GM12878 (cell line): ENCODE results near the gene MAP3K5. TPM values are rescaled to one million over a fixed set of nuclear protein-coding genes. Genes with fewer than 3 reads are reported as not detected.

Experiments
- ATAC-seq: fragments of 200-7000 bp; cut with Tn5 transposase; 3 replicates; pipeline ENCODE4 v1.9.1; 2020; ENCODE audit warnings: mild to moderate bottlenecking, moderate library complexity
- BruUV-seq: library from RNA; stranded (reverse); fragments of 400-500 nt; replicated peaks from 2 replicates; lab custom pipeline; 2021; lab: Mats Ljungman, UMichigan
- CTCF ChIA-PET: fragments of 300-600 bp; sonication (Branson Sonifier 250); formaldehyde crosslinking; extraction: SDS; loops from one replicate; lab custom pipeline; 2021; ENCODE audit warnings: inconsistent platforms; lab: Yijun Ruan, JAX
- POLR2A ChIA-PET: fragments of 350-600 bp; formaldehyde crosslinking; extraction: SDS; loops from one replicate; lab custom pipeline; 2021; ENCODE audit warnings: inconsistent platforms; lab: Charles Lee
- RAD21 ChIA-PET: fragments of 300-600 bp; sonication (Branson Sonifier 250); formaldehyde crosslinking; loops from one replicate; lab custom pipeline; 2023; ENCODE audit warnings: antibody characterized with exemption; ENCODE audit not compliant: unreplicated experiment; lab: Charles Lee
- SMC1A ChIA-PET: fragments of 300-600 bp; sonication (Branson Sonifier 250); formaldehyde crosslinking; loops from one replicate; lab custom pipeline; 2023; ENCODE audit not compliant: unreplicated experiment, uncharacterized antibody; lab: Charles Lee
- DNase-seq: peaks from one replicate; pipeline ENCODE4 v3.0.0-alpha.2; 2011; ENCODE audit warnings: low read depth, low spot score
- FAIRE-seq: peaks from 3 replicates; lab custom pipeline; 2011; peaks lifted over from hg19 to GRCh38; lab: Jason Lieb, UNC
- H2AFZ ChIP-seq: 2 replicates; pipeline ENCODE4 v1.6.0; 2011; ENCODE audit warnings: low read depth, low read length, control low read depth; ENCODE audit not compliant: control insufficient read depth
- H3K27ac ChIP-seq: 2 replicates; pipeline ENCODE4 v1.5.1; 2011; ENCODE audit warnings: control low read depth; ENCODE audit not compliant: control insufficient read depth, insufficient read depth
- H3K27me3 ChIP-seq, 2 experiments: replicated peaks in 1 of 2; 2 replicates each; pipeline versions ENCODE4 v1.6.0 to v1.6.1; 2011; ENCODE audit warnings: low read length in 1 of 2; ENCODE audit not compliant: control insufficient read depth in 2 of 2, insufficient read depth in 2 of 2
- H3K36me3 ChIP-seq, 2 experiments: 2 replicates each; pipeline ENCODE4 v1.5.1; 2011; ENCODE audit warnings: low read length in 1 of 2; ENCODE audit not compliant: control insufficient read depth in 2 of 2, insufficient read depth in 2 of 2
- H3K4me1 ChIP-seq: 2 replicates; pipeline ENCODE4 v1.6.1; 2011; ENCODE audit warnings: mild to moderate bottlenecking, low read length, moderate library complexity, mixed read lengths; ENCODE audit not compliant: control insufficient read depth, insufficient read depth
- H3K4me2 ChIP-seq: 2 replicates; pipeline ENCODE4 v1.6.0; 2011; ENCODE audit warnings: control low read depth; ENCODE audit not compliant: control insufficient read depth, insufficient read depth
- H3K4me3 ChIP-seq: fragments of 200-600 bp; sonication (generic); 2 replicates; pipeline ENCODE4 v1.5.1; 2016
- H3K79me2 ChIP-seq: 2 replicates; pipeline ENCODE4 v1.6.0; 2011; ENCODE audit warnings: low read length; ENCODE audit not compliant: control insufficient read depth, insufficient read depth
- H3K9ac ChIP-seq: 2 replicates; pipeline ENCODE4 v1.8.0; 2011; ENCODE audit warnings: low read length, control low read depth, mixed read lengths; ENCODE audit not compliant: control insufficient read depth, insufficient read depth
- H3K9me3 ChIP-seq: replicated peaks from 3 replicates; pipeline ENCODE4 v1.5.1; 2011; ENCODE audit warnings: mild to moderate bottlenecking, low read length; ENCODE audit not compliant: control insufficient read depth, insufficient read depth
- H4K20me1 ChIP-seq: 2 replicates; pipeline ENCODE4 v1.6.0; 2011; ENCODE audit not compliant: control insufficient read depth, insufficient read depth
- HDAC2 ChIP-seq: fragments of 200-600 bp; sonication (generic); IDR thresholded peaks from 2 replicates; pipeline ENCODE4 v1.6.1; 2017
- MAX ChIP-seq: IDR thresholded peaks from 2 replicates; pipeline ENCODE4 v1.6.1; 2012; ENCODE audit warnings: low read depth, low read length, improper control_type of control experiment
- MEF2B ChIP-seq: fragments of 450-650 bp; IDR thresholded peaks from 2 replicates; pipeline ENCODE4 v1.6.1; 2018; ENCODE audit warnings: mild to moderate bottlenecking, moderate library complexity; ENCODE audit not compliant: partially characterized antibody, poor library complexity, severe bottlenecking
- MLLT1 ChIP-seq: fragments of 450-650 bp; IDR thresholded peaks from 2 replicates; pipeline ENCODE4 v1.6.1; 2016; ENCODE audit warnings: mild to moderate bottlenecking
- PBX3 ChIP-seq: IDR thresholded peaks from 2 replicates; pipeline ENCODE4 v1.6.1; 2011; ENCODE audit warnings: mild to moderate bottlenecking, low read depth, low read length, moderate library complexity; ENCODE audit not compliant: insufficient replicate concordance
- ZNF217 ChIP-seq: fragments of 450-650 bp; IDR thresholded peaks from 2 replicates; pipeline ENCODE4 v1.6.1; 2017; ENCODE audit warnings: antibody characterized with exemption, mild to moderate bottlenecking
- whole genome bisulfite sequencing: methylation state at CpG from one replicate; pipeline ENCODE4 v1.1.6; 2016; ENCODE audit warnings: low lambda C conversion rate; ENCODE audit not compliant: insufficient replicate concordance, insufficient coverage; ENCODE audit errors: missing lambda C conversion rate; 5-methylcytosine and 5-hydroxymethylcytosine counted together
- in situ Hi-C: fragments of 300-500 bp; cut with MboI; formaldehyde crosslinking; loops from 9 replicates; pipeline ENCODE4 v1.14.3; 2018; ENCODE audit warnings: mixed read lengths
- intact Hi-C: fragments of 100-400 bp; cut with micrococcal nuclease; formaldehyde crosslinking; loops from one replicate; pipeline ENCODE4 v1.14.2; 2022; ENCODE audit not compliant: unreplicated experiment
- polyA plus RNA-seq, 11 experiments: library from polyadenylated mRNA; depleted of rRNA in 4 of 11; unstranded in 6 of 11; stranded (reverse) in 5 of 11; fragments of >200 nt; fragmentation: Nextera tagmentation in 4 of 11; fragmentation: Illumina TruSeq in 1 of 11; extraction: Ambion mirVana in 4 of 11; extraction: Trizol in 1 of 11; gene quantifications; 1 replicate in 1 of 11; 2 replicates in 10 of 11; pipeline versions ENCODE4 v1.2.1 to v1.2.3, GENCODE V29; 2011 to 2016; ENCODE audit warnings: inconsistent platforms in 2 of 11, missing spikeins in 2 of 11, low read depth in 1 of 11
- total RNA-seq, 4 experiments: library from RNA; depleted of rRNA in 3 of 4; stranded (reverse); fragments of >200 nt in 3 of 4; fragmentation: Illumina TruSeq in 1 of 4; extraction: Trizol in 1 of 4; gene quantifications; 2 replicates each; pipeline versions ENCODE4 v1.2.1 to v1.2.3, GENCODE V29; 2013 to 2021

The MAP3K5 gene
- total and polyA plus RNA-seq, 10 of the 15 experiments (the other 5 are each of a cell fraction or from before 2014, with no cell fraction given), result 5.4 to 34.3 (median 26.4) TPM

- peaks cover 27% of the 10 kb centered on the region for H3K4me1 ChIP-seq
- no peak for ATAC-seq
- H3K9me3 ChIP-seq, result no peaks in the 10 kb centered on the region; the same call in 2 of the 3 replicates
- no peak overlapping the region for H2AFZ ChIP-seq
- no peak overlapping the region for H3K9ac ChIP-seq
- no TSS peak for BruUV-seq
- H4K20me1 ChIP-seq, result no peaks in the 10 kb centered on the region
- in situ Hi-C loops, result no loop called here
- no peak for DNase-seq
- H3K4me2 ChIP-seq, result no peak overlapping the region
- WGBS, result 81% methylated on average over 3 of the region's 3 CpGs
- no peak overlapping the region for H3K4me3 ChIP-seq
- FAIRE-seq, result no peak
- H3K27ac ChIP-seq, result no peak overlapping the region
- TF ChIP-seq MAX, result no peak
- TF ChIP-seq HDAC2, result no peak
- TF ChIP-seq ZNF217, result no peak
- CTCF ChIA-PET, result interaction anchor here (0.7 to 1.9 kb wide), 3 partner anchors 13 to 133 kb away, joined by 3 to 6 read pairs (median 3); partner anchors contain the start of gene MAP3K5
- no peaks in the 10 kb centered on the region for H3K27me3 ChIP-seq
- POLR2A ChIA-PET, result interaction anchor here (7.9 to 11.8 kb wide), 2 partner anchors 12 to 15 kb away, joined by 98 to 159 read pairs; partner anchors contain the start of gene MAP3K5
- H3K79me2 ChIP-seq, result peaks cover 99% of the 10 kb centered on the region
- intact Hi-C loops, result no loop called here
- RAD21 ChIA-PET, result interaction anchor here (8.2 to 12.6 kb wide), 3 partner anchors 9 to 60 kb away, joined by 92 to 270 read pairs (median 116); partner anchors contain the start of gene MAP3K5
- SMC1A ChIA-PET, result interaction anchor here (7.8 to 8.9 kb wide), 2 partner anchors 9 to 15 kb away, joined by 135 to 227 read pairs; partner anchors contain the start of gene MAP3K5
- H3K36me3 ChIP-seq, result peaks cover 2 to 4% of the 10 kb centered on the region in 2 experiments; a peak in 3 of 4 replicates
Observed at GRCh38 chr6:136777651-136778050, 14.6 kb downstream of the MAP3K5 start.

- Histone ChIP-seq H3K4me3 (peak overlapping the region; percentile 13; the same call in 1 of the 2 replicates), H3K36me3 (peaks cover 2 to 4% of the 10 kb centered on the region in 2 experiments; a peak in 3 of 4 replicates), H3K79me2 (peaks cover 99% of the 10 kb centered on the region), H3K4me1 (peaks cover 41% of the 10 kb centered on the region), H2AFZ (no peak overlapping the region), H3K4me2 (peak overlapping the region; percentile 32), H3K9ac (no peak overlapping the region), H3K27ac (peak overlapping the region; percentile 92), H3K27me3 (no peaks in the 10 kb centered on the region), H3K9me3 (no peaks in the 10 kb centered on the region; the same call in 2 of the 3 replicates), H4K20me1 (no peaks in the 10 kb centered on the region)
- DNase-seq (no peak), FAIRE-seq (no peak), ATAC-seq (no peak)
- intact Hi-C loops (no loop called here), in situ Hi-C loops (no loop called here)
- SMC1A ChIA-PET, result interaction anchor here (1.2 to 8.9 kb wide), 7 partner anchors 11 to 131 kb away, joined by 3 to 227 read pairs (median 6); partner anchors contain the start of gene MAP3K5
- POLR2A ChIA-PET, result interaction anchor here (0.9 to 11.8 kb wide), 4 partner anchors 13 to 487 kb away, joined by 3 to 159 read pairs (median 50); partner anchors contain the start of gene MAP3K5
- RAD21 ChIA-PET, result interaction anchor here (0.9 to 12.6 kb wide), 7 partner anchors 11 to 131 kb away, joined by 3 to 270 read pairs (median 18); partner anchors contain the start of gene MAP3K5
- 86% methylated on average over 2 of the region's 2 CpGs for WGBS
- TF ChIP-seq PBX3 (no peak), MEF2B (peak; percentile 45), MLLT1 (peak; percentile 60; the same call in 1 of the 2 replicates)
- BruUV-seq, result no TSS peak
- CTCF ChIA-PET, result interaction anchor here (1.2 to 2.4 kb wide), 5 partner anchors 12 to 130 kb away, joined by 3 to 13 read pairs (median 4); no protein-coding TSS in a partner anchor
Observed at GRCh38 chr6:136775548-136775947, 16.7 kb downstream of the MAP3K5 start.
